Measurements from ENCODE around the gene ARHGAP11A.
A peak's percentile ranks its signal among the peaks of the same experiment; 100 is the strongest.
"Not testable (repeated sequence)": the region's sequence is repeated elsewhere in the genome, so short reads cannot be mapped to it uniquely, and the experiment has no call there.

Gene ARHGAP11A, protein sequence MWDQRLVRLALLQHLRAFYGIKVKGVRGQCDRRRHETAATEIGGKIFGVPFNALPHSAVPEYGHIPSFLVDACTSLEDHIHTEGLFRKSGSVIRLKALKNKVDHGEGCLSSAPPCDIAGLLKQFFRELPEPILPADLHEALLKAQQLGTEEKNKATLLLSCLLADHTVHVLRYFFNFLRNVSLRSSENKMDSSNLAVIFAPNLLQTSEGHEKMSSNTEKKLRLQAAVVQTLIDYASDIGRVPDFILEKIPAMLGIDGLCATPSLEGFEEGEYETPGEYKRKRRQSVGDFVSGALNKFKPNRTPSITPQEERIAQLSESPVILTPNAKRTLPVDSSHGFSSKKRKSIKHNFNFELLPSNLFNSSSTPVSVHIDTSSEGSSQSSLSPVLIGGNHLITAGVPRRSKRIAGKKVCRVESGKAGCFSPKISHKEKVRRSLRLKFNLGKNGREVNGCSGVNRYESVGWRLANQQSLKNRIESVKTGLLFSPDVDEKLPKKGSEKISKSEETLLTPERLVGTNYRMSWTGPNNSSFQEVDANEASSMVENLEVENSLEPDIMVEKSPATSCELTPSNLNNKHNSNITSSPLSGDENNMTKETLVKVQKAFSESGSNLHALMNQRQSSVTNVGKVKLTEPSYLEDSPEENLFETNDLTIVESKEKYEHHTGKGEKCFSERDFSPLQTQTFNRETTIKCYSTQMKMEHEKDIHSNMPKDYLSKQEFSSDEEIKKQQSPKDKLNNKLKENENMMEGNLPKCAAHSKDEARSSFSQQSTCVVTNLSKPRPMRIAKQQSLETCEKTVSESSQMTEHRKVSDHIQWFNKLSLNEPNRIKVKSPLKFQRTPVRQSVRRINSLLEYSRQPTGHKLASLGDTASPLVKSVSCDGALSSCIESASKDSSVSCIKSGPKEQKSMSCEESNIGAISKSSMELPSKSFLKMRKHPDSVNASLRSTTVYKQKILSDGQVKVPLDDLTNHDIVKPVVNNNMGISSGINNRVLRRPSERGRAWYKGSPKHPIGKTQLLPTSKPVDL

DNA sequence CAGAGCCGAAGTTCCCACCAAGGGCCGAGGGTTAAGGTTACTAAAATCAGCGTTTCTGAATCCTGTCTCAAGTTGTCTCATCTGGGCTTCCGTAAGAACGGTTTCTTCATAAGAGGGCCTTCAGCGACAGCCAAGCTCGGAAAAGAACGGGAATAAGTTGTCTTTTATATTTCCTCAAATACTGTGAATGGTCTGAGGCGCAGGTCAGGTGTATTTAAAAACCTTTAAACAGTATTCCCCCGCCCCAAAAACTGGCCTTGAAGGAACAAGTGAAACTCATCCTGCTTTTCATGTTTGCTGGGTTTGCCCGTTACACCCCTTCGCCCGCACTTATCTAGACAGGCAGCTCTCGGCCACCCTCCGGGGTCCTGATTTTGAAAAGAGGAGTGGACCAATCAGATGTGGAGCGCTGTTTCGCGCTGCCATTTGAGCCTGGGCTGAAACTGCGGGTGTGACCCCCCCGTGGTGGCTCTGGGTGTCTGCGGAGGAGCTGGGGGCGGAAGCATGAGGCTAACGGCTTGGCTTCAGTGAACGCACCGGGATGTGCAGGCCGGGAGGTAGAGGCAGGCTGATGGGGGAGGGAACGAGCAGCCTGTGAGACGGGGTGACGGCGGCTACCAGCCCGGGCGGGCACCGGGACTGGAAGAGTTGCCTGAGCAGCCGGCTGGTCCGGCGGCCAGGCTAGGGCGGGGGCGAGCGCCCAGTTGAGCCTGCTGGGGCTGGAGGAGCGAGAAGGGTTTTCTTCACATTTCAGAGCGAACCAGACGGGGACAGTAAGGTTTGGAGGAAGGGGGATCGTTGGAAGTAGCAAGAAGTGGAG lies at the start of gene ARHGAP11A:
Gene ARHGAP11A (plus strand): TSS at position 454 of the 820 bp plus-strand sequence. CDS start 708 bp downstream, outside the sequence.
- peak; percentile 73 for DNase-seq (ENCODE audit: low read depth)

DNA sequence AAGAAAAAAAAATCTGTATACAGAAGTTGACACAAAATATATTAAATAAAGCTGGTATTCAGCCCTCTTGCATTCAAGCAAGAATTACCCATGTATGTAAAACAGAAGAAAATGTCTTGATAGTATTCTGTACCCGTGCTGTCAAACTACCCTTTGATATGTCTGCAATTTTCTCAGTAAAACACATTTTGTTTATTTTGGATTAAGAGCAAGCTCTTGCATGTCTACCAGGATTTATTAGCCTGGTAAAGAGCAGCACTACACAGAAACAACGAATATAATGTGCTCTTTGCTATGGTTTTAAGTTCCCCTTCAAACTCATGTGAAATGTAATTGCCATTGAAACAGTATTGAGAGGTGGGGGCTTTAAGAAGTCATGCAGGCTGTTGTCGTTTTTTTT lies 46.3 kb upstream of the ARHGAP11A start:
- DNase-seq (ENCODE audit: low read depth), result not testable (repeated sequence)

DNA sequence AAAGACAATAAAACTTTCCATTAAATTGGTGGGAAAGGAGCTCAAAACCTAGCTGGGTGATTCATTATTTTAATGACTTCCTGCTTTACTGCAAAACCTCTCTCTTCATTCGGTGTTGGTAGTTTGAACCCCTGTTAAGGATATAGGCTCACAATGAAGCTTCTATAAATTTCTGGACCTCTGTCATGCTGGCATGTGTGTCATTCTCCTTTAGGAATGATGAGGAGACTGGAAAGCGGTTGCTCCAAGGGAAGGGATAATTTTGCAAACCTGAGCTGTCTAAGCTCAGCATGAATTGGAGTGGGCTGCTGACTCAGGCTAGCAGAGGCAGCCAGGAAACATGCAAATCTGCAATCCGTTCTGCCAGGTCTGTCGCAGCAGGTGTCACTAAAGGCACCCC lies 36.8 kb upstream of the ARHGAP11A start:
- DNase-seq (ENCODE audit: low read depth), result not testable (repeated sequence)

DNA sequence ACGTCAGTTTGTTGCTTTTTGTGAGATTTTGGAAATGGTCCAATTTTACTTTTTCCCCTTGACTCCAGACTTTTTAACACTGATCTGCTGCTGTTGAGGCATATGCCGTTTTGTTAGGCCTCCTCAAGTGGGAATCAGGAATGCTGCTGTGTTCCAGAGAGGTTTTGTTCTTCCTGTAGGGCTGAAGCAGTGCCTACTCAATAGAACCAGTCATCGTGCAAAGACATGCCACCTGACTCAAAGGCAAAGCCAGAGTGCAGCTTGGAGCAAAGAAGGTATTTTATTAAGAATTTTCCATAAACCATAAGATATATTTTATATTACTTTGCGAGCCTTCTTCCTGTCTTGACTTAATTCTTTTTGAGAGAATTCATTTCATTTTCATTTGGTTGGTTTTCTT lies 29.5 kb upstream of the ARHGAP11A start:
- not testable (repeated sequence) for DNase-seq (ENCODE audit: low read depth)

DNA sequence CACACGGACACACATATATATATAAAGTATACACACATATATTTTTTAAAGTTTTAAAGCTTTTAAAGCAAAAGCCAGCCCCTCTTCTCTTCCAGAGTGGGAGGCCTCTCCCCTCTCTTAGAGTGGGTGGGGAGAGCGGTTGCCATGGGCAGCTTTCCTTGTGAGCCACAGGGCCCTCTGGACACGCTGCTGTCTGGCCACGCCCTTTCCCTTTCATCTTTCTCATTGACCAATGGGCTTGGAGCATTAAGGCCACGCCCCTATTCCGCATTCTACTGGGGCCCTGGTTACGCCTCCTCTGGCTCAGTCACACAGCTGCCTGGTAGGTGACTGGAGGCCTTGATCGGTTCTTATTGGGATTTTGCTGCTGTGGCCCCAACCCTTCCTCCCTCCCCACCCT lies 22.2 kb upstream of the ARHGAP11A start, which contains the start of gene GOLGA8N:
Gene GOLGA8N (plus strand): TSS at position 306 of the 400 bp plus-strand sequence.
- not testable (repeated sequence) for DNase-seq (ENCODE audit: low read depth)

DNA sequence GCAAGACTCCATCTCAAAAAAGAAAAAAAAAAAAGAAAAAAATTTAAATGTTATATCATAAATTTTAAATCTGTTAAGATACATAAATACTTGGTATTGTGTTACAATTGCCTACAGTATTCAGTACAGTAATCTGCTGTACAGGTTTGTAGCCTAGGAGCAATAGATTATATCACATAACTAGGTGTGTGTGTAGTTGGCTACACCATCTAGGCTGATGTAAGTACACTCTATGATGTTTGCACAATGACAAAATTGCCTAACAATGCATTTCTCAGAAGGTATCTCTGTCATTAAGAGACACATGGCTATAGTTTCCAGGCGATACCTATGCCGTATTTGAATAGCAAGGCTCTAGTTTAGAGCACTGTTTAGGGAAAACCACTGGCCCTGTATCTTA lies 5.8 kb upstream of the ARHGAP11A start:
- not testable (repeated sequence) for DNase-seq (ENCODE audit: low read depth)

DNA sequence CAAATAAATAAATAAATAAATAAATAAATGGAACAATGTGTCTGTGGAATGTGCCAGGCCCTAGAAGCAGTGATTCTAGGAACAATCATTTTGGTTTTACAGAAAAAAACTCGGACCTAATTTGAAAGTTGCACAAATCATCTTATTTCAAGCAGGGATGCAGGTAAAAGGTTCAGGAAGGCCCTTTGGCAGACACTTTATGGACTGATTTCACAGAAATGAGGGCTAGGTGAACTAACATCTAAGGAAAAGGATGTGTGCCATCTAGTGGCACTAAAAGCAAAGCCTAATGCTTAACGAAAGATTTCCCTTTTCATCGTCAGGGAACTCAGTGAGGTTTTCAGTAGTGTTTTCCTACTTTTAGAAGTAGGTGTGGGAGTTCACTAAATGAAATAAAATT lies 4.6 kb upstream of the ARHGAP11A start:
- DNase-seq (ENCODE audit: low read depth), result not testable (repeated sequence)

DNA sequence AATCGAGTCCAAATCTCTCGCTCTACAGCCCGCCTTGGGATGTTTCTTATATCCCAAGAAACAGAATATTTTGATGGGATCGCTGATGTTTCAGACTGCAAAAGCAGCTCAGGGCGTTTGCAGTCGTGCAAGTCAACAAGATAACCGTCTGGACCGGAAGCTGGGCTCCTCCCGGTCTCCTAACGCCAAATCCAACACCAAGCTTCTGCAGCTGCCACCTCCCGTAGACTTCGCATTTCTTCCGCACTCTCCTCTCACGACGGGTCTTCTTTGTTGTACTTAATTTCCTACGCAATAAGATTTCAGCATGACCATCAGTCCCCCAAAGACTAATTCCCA lies 623 bp upstream of the ARHGAP11A start:
- DNase-seq (ENCODE audit: low read depth), result not testable (repeated sequence)

DNA sequence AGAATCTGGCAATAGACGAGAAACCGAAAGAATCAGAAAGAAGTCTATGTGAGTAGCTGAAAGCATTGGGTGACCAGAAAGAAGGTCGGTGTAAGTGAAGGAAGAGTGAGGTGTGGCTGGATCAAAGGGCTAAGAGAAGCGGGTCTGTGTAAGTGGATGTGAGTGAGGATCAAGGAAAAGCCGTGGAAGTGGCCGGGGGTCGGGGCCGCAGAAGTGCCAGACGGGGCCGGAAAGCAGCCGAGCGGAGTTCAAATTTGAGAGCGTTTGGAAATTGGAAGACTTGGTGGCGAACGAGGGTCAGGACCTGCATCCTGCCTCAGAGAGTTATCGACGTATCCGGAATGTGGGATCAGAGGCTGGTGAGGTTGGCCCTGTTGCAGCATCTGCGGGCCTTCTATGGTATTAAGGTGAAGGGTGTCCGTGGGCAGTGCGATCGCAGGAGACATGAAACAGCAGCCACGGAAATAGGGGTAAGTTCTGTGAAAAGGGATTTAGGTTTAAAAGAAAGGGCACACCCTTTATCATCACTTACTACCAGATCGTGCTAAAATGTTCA lies 645 bp downstream of the ARHGAP11A start:
- DNase-seq (ENCODE audit: low read depth), result not testable (repeated sequence)

DNA sequence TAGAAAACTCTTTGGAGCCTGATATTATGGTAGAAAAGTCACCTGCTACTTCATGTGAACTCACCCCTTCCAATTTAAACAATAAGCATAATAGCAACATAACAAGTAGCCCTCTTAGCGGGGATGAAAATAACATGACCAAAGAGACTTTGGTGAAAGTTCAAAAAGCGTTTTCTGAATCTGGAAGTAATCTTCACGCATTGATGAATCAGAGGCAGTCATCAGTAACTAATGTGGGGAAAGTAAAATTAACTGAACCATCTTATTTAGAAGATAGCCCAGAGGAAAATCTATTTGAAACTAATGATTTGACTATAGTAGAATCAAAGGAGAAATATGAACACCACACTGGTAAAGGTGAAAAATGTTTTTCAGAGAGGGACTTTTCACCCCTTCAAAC lies 21.1 kb downstream of the ARHGAP11A start:
- DNase-seq (ENCODE audit: low read depth), result no peak

DNA sequence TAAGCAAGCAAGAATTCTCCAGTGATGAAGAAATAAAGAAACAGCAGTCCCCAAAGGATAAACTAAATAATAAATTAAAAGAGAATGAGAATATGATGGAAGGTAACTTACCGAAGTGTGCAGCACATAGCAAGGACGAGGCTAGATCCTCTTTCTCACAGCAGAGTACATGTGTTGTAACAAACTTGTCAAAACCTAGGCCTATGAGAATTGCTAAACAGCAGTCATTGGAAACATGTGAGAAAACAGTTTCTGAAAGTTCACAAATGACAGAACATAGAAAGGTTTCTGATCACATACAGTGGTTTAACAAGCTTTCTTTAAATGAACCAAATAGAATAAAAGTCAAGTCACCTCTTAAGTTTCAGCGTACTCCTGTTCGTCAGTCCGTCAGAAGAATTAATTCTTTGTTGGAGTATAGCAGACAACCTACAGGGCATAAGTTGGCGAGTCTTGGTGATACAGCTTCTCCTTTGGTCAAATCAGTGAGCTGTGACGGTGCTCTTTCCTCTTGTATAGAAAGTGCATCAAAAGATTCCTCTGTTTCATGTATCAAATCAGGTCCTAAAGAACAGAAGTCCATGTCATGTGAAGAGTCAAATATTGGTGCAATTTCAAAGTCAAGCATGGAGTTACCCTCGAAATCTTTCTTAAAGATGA lies 21.7 kb downstream of the ARHGAP11A start:
- no peak for DNase-seq (ENCODE audit: low read depth)

DNA sequence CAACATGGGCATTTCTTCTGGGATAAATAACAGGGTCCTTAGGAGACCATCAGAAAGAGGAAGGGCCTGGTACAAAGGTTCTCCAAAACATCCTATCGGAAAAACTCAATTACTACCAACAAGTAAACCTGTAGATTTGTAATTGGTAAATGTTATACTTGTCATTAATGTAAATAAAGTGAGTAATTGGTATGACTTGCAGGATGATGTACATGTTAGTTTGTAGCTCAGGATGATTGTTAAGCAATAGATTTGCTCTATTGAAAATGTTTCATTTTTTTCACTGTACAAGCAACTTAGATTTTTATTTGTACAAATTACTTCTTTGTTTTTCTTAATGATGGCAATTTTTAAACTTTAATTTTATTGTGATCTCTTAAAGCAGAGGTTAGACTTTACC lies 22.4 kb downstream of the ARHGAP11A start:
- DNase-seq (ENCODE audit: low read depth), result no peak

DNA sequence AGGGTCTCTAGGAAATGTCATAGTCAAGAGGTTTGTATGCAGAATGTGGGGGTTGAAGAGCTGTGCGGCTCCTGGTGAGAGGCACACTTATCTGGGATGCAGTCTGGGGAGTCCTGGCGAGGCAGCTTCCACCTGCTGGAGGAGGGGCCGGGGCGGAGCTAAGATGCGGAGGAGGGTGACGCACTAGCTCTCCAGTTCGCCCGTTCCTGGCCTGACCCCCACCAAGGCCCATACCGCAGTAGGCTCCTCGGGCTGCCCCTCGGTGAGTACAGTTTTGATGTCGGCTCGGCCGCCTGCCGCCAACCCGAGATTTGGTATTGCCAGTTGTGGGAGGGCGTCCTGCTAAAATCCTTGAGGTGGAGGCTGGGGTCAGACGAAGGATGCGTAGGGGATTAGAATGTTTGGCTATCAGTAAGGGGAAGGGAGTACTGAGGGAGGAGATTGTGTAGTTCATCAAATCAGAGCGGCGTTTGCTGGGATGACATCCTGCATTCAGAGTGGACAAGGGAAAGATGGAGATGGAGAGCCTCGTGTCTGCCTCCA lies 26.3 kb downstream of the ARHGAP11A start, which contains the start of gene SCG5:
Gene SCG5 (plus strand): TSS at position 194 of the 543 bp plus-strand sequence. CDS start 1,883 bp downstream, outside the sequence.
- DNase-seq (ENCODE audit: low read depth), result no peak

DNA sequence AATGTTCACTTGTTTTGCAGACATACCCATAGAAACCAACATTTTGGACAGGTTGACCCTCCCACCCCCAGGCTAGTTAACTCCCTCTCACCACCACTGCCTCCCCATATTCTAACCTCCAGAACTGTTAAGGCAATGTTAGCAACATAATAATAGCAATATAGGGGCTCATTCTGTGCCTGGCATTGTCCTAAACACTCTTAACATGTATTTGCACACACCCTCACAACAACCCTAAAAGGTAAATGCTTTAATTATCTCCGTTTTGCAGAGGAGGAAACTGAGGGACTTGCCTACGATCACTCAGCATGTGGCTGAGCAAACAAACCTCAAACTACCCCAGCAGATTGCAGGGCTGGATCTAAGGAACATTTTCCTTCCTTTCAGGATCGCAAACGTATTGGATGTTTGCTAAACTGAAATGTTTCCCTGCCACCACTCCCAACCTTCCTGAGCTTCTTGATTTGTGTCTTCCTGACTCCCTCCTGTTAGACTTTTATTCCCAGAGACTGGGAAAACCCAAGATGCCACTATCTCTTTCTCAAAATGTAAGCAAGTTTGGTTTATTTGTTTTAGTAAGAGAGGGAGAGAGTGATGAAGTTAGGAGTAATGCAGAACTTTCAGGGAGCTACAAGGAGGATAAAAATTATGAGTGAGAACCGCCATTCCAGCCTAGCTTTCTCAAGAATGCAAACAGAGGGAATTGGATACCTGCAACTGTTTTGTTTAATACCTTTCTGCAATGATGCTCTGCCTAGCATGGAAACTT lies 27.5 kb downstream of the ARHGAP11A start:
- no peak for DNase-seq (ENCODE audit: low read depth)

DNA sequence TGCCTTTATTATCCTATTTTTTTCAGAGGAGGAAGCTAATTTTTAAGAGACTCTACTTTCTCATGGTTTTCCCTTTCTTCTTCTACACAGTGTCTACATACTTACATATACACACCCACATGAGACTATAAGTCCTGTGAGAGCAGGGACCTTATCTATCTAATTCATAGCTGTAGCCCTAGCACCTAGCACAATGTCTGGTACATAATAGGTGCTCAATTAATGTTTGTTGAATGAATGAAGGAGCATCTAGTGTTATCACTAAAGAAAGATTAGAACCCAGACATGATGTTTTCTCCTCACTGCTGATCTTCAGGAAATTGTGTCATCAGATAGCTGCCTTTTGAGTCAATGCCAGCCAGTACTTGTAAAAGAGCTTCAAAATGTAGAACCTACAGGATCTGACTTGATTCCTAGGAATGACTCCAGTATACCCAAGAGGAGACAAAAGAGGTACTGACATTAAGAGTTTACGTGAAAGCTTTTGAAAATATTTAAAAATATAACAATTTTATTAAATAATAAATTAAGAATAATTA lies 28.7 kb downstream of the ARHGAP11A start:
- no peak for DNase-seq (ENCODE audit: low read depth)

DNA sequence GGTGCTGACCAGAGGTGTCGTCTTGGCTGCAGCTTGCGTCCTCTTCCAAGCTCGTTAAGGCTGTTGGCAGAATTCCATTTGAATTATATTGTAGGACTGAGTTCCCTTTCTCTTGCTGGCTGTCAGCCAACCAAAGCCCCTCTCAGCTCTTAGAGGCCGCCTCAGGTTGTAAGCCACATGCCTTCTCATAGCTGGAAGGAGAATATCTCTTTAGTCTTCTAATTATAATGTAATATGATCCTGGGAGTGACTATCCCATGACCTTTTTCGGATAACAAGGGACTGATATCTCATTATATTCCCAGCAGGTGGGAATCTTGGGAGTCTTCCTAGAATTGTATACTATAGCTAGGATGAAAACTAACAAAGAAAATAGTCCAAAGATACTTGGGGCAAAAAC lies 31.0 kb downstream of the ARHGAP11A start:
- no peak for DNase-seq (ENCODE audit: low read depth)

DNA sequence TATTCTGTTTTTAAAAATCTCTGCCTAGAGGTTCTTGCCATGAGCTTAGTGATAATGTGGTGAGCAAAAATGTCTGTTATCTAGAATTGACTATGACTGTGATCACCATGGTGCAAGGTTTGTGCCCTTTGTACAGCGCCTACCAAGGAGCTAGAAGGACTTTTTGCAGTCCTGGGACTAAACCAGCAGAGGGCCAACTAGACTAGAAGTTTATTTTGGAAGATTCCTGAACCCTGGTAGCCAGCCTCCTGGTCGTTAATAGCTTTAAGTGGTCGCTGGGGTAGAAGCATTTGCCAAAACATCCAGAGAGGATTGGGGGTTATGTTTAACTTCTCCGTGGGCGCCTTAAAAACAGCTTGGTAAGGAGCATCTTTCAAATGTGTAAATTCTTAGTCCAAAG lies 34.0 kb downstream of the ARHGAP11A start:
- no peak for DNase-seq (ENCODE audit: low read depth)

DNA sequence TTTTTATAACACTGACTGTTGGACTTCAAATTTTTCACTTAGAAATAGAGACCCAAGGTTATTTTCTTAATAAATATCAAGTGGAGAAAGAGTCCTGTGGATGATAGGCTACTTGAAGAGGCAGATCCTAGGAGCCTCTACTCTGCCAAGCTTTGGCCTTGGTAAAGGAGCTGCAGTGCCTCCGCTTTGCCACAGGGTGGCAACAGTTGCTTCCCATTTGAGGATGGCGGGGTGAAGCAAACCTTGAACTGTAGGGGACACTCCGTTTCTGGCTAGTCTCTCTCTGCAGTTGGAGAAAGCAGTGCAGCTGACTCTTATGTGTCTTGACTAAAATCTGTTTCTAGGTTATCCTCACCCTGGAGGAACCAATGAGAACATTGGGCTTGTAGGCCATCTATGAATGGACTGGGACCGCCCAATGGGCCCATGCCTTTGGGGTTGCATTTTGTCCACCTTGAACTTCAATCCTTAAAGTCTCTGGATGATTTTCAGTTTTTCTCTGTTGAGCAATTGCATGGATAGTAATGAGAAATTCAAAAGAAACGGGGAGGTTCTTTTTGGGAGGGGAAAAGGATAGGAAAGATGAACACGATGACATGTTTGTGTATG lies 36.0 kb downstream of the ARHGAP11A start:
- no peak for DNase-seq (ENCODE audit: low read depth)

DNA sequence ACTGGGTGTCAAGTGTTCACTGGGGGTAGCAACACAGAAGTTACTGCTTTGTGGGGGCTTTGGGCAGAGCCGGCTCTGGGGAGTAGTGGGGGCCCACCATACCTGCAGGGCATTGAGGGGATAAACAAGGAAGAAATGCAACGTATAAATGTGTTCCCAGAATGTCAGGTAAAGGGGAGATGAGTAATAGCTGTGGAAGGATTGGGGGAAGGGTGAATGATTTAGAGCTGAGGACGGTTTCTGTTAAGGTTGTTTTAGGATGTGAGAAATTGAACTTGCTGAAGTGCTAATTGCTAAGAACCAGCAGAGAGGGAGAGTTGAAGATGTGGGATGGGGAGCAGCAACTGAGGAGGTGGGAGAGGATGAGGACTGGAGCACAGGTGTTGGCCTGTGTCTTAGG lies 36.9 kb downstream of the ARHGAP11A start:
- DNase-seq (ENCODE audit: low read depth), result no peak

Measured in activated gamma-delta T cell treated with anti-CD3 and anti-CD28 coated beads, Interleukin-2, amount 50 U/mL, for 16 hours (primary cell).